GM12864 (cell line): ENCODE measurements around the gene PCDHA5.
"Not testable (repeated sequence)": the region's sequence is repeated elsewhere in the genome, so short reads cannot be mapped to it uniquely, and the experiment has no call there.

Source experiments
- DNase-seq: peaks from one replicate; pipeline ENCODE4 v3.0.0-alpha.2; 2011; ENCODE audit warnings: low read depth
- H3K4me3 ChIP-seq: 2 replicates; pipeline ENCODE4 v1.5.1; 2011; ENCODE audit warnings: mild to moderate bottlenecking, low read depth, low read length, control low read depth
- CTCF ChIP-seq: IDR thresholded peaks from 2 replicates; pipeline ENCODE4 v1.5.1; 2011; ENCODE audit warnings: low read depth, mild to moderate bottlenecking, moderate library complexity, low read length, control low read depth, inconsistent platforms; ENCODE audit errors: missing control alignments

PCDHA5 gene

GRCh38 chr5:140821375-140822280, at the start of gene PCDHA5:
Gene PCDHA5 (plus strand): TSS chr5:140821613.
- peak; percentile 56 for TF ChIP-seq CTCF
- H3K4me3 ChIP-seq, result no peak within 1 kb of the TSS
- no peak for DNase-seq

- no peak for TF ChIP-seq CTCF
- no peak for DNase-seq
- no peak overlapping the region for H3K4me3 ChIP-seq
Observed at GRCh38 chr5:140780512-140780911, 40.9 kb upstream of the PCDHA5 start.

- no peak for TF ChIP-seq CTCF
- DNase-seq, result no peak
- H3K4me3 ChIP-seq, result no peak within 1 kb of the TSS
Observed at GRCh38 chr5:140785905-140786686, 35.3 kb upstream of the PCDHA5 start, which contains the start of gene PCDHA1. Gene PCDHA1 (plus strand): TSS chr5:140786140.

- not testable (repeated sequence) for DNase-seq, H3K4me3 ChIP-seq
Observed at GRCh38 chr5:140787422-140787821, 34.0 kb upstream of the PCDHA5 start.

GRCh38 chr5:140787849-140788504, 33.4 kb upstream of the PCDHA5 start:
- H3K4me3 ChIP-seq, DNase-seq: not testable (repeated sequence)

- TF ChIP-seq CTCF, result no peak
- no peak for DNase-seq
- H3K4me3 ChIP-seq, result no peak overlapping the region
Observed at GRCh38 chr5:140791089-140791488, 30.3 kb upstream of the PCDHA5 start.

GRCh38 chr5:140794595-140795258, 26.7 kb upstream of the PCDHA5 start, which contains the start of gene PCDHA2:
Gene PCDHA2 (plus strand): TSS chr5:140794852.
- no peak for DNase-seq
- H3K4me3 ChIP-seq, result no peak within 1 kb of the TSS
- TF ChIP-seq CTCF, result no peak
